Measurements from ENCODE around the gene DAND5.
A peak's percentile ranks its signal among the peaks of the same experiment; 100 is the strongest.

GRCh38 chr19:12983542-12984142 lies 14.3 kb downstream of the DAND5 start:
- TF ChIP-seq CTCF (IDR thresholded peaks at IDR 0.05; ENCODE audit: low read depth, low read length, poor library complexity, severe bottlenecking) (peak; percentile 87), EZH2phosphoT487 (IDR thresholded peaks at IDR 0.05; ENCODE audit: borderline replicate concordance, low read length) (no peak)
